HS-27A (cell line): ENCODE data around the gene GPR152.
"Not testable (repeated sequence)": the region's sequence is repeated elsewhere in the genome, so short reads cannot be mapped to it uniquely, and the experiment has no call there.

Experiments used
- DNase-seq: peaks from one replicate; pipeline ENCODE4 v3.0.0-alpha.2; 2012; ENCODE audit warnings: low read depth, missing footprints

The GPR152 gene

DNA sequence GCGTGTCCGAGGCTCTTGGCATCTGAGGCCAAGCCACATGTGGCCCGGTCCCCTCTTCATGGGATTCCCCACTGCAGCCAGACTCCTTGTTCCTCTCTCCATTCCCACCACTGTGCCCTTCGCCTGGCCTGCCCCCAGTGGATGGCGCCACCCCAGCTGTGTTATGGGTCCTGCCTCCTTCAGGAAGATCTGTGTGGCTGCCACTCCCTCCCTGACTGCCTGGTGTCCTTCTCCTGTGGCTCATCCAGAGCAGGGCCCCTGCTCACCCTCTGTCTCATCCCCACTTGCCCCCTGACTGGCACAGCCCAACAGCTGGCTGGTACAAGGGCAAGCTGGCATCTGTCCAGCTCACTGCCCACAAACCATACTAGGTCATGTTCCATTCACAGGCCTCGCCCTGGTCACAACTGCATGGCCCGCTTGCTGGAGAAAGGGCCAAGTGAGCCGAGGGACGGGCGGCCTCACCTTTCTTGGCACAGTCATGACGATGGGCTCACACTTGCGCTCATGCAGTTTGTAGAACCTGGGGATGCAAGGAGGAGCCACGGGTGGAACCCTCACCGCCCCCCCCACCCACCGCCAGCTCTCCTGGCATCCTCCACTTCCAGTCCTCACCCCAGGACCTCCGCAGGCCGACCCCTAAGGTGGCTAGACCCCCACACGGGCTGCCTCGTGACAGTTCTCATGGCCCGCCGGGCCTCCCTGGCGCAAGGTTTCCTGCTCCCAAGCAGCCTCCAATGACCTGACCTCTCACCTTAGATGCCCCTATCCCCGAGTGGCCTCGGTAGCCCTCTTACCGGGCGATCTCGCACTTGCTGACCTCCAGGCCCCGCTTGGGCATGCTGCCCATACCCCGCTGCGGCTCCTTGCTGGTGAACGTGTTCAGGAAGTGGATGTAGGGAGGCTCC, 13.0 kb downstream of the GPR152 start:
- DNase-seq: no peak

DNA sequence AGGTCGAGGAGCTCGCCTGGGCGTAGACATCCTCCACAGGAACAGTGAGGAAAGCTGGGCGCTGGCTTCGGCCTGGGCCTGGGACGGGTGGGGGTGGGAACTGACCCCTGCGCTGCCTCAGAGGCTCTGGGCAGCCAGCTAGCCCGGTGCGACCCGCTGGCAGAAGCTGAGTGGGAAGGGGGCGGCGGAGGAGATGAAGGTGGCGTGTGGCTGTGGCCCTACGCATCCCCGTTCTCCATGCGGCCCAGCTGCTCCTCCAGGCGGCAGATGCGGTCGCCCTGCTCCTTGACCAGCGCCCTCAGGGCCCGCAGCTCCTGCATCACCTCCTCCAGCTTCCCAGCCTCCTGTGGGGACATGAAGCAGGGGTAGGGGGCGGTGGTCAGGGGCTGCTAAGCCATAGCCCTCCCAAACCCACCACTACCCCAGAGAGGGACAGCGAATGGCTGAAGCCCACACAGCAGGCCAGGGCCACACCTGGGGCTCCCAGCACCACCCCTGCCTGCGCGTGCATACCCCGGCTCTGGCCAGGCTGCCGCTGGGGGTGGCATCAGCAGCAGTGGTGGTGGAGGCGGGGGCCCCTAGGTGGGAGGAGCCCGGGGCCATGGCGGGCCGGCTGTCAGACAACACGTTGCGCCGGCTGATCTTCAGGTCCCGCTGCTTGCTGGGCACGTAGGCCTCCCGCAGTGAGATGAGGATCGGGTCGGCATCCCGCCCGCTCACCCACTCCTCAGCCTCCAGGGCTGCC, 14.2 kb downstream of the GPR152 start:
- DNase-seq: no peak

DNA sequence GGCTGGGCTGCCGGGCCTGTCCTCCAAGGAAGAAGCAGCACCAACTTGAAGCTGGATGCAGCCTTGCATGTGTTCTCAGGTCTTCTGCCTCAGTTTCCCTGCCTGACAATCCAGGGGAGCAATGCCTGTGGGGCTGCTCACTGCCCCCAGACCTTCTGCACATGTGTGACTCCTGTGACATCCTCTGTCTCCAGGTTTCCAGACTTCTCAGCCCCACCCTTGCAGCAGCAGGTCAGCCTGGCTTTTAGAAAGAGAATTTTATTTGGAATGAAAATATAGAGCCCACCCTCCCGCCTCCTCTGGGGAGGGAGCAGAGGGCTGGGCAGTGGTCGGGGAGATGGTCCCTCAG, 14.7 kb downstream of the GPR152 start:
- DNase-seq: no peak

DNA sequence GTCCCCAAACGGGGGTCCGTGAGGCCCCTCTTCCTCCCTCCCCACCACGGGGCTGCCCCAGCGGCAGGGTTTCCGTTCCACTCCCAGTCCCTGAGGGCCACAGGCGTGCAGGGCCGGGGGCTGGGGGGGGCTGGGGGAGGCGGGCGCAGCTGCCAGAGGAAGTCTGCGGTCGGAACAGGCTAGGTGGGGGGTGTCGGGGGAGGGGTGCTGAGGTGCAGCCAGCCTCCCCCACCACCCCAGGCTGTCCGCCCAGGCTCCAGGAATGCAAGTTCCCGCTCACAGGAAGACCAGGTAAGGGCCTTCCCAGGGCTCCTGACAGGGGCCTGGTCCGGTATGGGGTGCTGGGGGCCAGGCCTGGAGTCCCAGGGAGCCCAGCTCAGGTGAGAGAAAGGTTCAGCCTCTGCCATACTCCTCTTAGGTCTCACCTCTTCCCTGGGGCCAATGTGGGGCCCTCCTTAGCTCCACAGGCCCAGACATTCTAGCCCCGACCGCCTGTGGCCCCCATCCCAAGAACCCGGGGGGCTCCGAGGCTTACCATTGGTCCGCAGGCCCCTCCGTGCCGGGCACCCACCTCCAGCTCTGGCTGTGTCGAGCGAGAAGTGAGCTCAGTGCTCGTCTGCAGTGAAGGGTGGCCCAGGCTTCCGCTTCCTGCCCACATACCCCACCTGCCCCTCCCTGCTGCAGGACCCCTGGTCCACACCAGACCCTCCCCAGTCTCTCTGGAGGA, 15.3 kb downstream of the GPR152 start, which contains the start of gene PTPRCAP:
Gene PTPRCAP (minus strand): TSS at position 601 of the 727 bp plus-strand sequence. CDS start 63 bp downstream, at position 538.
- DNase-seq: no peak

- no peak for DNase-seq
These were observed 16.0 kb downstream of the GPR152 start for GRCh38 chr11:67436459-67437081.

- DNase-seq: no peak
These were observed 16.6 kb downstream of the GPR152 start for GRCh38 chr11:67435727-67436458.

GRCh38 chr11:67435031-67435726, 17.4 kb downstream of the GPR152 start:
- DNase-seq: no peak

DNA sequence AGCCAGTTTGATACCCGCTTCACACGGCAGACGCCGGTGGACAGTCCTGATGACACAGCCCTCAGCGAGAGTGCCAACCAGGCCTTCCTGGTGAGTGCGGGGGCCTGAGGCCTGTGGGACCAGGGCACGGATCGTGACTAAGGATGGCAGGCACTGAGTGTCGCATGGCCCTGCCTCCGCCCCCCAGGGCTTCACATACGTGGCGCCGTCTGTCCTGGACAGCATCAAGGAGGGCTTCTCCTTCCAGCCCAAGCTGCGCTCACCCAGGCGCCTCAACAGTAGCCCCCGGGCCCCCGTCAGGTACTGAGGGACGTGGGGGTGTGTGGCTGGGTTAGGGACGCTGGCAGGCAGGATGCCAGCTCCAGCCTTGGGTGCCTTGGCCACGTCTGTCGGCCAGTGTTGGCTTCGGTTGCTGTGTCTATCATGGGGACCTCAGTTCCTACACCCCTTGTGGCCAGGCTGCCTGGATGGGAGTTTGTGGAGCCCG, 18.1 kb downstream of the GPR152 start:
- DNase-seq: no peak

- no peak for DNase-seq
These were observed 18.8 kb downstream of the GPR152 start for GRCh38 chr11:67433536-67434394.

GRCh38 chr11:67432655-67433349, 19.7 kb downstream of the GPR152 start:
- no peak for DNase-seq

DNA sequence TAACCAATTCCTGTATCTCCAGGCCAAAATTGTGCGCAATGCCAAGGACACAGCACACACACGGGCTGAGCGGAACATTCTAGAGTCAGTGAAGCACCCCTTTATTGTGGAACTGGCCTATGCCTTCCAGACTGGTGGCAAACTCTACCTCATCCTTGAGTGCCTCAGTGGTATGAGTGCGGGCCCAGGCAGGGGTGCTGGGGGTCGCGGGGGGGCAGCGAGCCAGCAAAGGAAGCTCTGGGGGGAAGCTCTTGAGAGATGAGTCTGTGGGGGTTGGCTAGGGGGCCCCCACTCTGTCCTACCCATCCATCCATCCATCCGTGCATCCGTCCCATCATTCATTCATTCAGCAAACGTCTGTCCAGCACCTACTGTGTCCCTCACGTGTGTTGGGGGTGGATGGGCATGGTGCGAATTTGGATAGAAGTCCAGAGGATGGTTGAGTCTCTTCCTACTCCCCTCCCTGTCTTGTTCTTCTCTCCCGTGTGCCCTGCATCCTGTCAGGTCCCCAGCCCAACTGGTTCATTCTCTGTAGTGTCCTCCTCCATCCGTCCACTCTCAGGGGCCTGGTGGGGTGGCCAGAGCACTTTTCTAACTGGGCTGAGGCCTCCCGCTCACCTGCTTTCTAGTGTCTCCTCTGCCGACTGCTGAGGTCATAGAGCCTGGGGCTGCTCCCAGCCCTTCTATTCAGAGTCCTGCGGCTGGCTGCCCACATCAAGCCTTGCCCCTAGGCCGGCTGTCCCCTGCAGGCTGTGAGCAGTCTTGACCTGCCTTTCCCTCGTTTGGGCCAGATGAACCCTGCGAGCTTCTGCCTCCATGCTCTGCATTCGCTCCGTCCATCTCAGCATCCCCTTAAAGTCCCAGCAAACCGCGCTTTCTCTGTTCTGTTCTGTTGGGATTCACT, 20.9 kb downstream of the GPR152 start:
- no peak for DNase-seq

DNA sequence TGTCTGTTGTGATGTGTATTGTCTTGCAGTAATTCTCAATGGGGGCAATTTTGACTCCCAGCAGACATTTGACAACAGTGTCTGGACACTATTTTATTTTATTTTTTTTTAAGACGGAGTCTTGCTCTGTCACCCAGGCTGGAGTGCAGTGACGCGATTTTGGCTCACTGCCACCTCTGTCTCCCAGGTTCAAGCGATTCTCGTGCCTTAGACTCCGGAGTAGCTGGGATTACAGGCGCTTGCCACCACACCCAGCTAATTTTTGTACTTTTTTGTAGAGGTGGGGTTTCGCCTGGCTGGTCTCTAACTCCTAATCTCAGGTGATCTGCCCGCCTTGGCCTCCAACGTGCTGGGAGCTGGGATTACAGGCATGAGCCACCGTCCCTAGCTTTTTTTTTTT, 22.8 kb downstream of the GPR152 start:
- no peak for DNase-seq

- DNase-seq: no peak
These were observed 23.4 kb downstream of the GPR152 start for GRCh38 chr11:67429038-67429668.

- peak; percentile 96 for DNase-seq
These were observed 24.2 kb downstream of the GPR152 start, which contains the start of gene RPS6KB2 for GRCh38 chr11:67428052-67429001. Gene RPS6KB2 (plus strand): TSS chr11:67428494. CDS start chr11:67428546, 52 bp downstream.

- not testable (repeated sequence) for DNase-seq
These were observed 25.1 kb downstream of the GPR152 start for GRCh38 chr11:67427364-67427859.
